Stimulated activated CD8-positive, alpha-beta memory T cell treated with anti-CD3 and anti-CD28 coated beads, Interleukin-7, amount 100 ng/mL, for 1 hour (primary cell): ENCODE measurements around the gene SHB.
"Not testable (repeated sequence)": the region's sequence is repeated elsewhere in the genome, so short reads cannot be mapped to it uniquely, and the experiment has no call there.

ENCODE experiments used
- DNase-seq, 2 donors: peaks; one replicate each; pipeline ENCODE4 v3.0.0-alpha.2; 2020; ENCODE audit warnings: low read depth in 2 of 2

The SHB gene

GRCh38 chr9:37969558-37970300, 99.3 kb downstream of the SHB start:
- DNase-seq = no peak

GRCh38 chr9:37969130-37969529, 99.9 kb downstream of the SHB start:
- no peak for DNase-seq

- no peak for DNase-seq
Observed at GRCh38 chr9:37968228-37968701, 100.8 kb downstream of the SHB start.

- DNase-seq = no peak
Observed at GRCh38 chr9:37967761-37968080, 101.3 kb downstream of the SHB start.

GRCh38 chr9:37967014-37967760, 101.8 kb downstream of the SHB start:
- no peak for DNase-seq

- no peak for DNase-seq
Observed at GRCh38 chr9:37966412-37967013, 102.5 kb downstream of the SHB start.

GRCh38 chr9:37965676-37966345, 103.2 kb downstream of the SHB start:
- not testable (repeated sequence) for DNase-seq

GRCh38 chr9:37965116-37965515, 103.9 kb downstream of the SHB start:
- no peak for DNase-seq

- no peak for DNase-seq
Observed at GRCh38 chr9:37964740-37965081, 104.3 kb downstream of the SHB start.

GRCh38 chr9:37963936-37964739, 104.9 kb downstream of the SHB start:
- DNase-seq = no peak

- DNase-seq = no peak
Observed at GRCh38 chr9:37961351-37961750, 107.7 kb downstream of the SHB start.

- DNase-seq = no peak
Observed at GRCh38 chr9:37960631-37961030, 108.4 kb downstream of the SHB start.

GRCh38 chr9:37959976-37960375, 109.1 kb downstream of the SHB start:
- DNase-seq = no peak

GRCh38 chr9:37958154-37958553, 110.9 kb downstream of the SHB start:
- no peak for DNase-seq

GRCh38 chr9:37957664-37957953, 111.4 kb downstream of the SHB start:
- no peak for DNase-seq

- no peak for DNase-seq
Observed at GRCh38 chr9:37956904-37957663, 111.9 kb downstream of the SHB start.

- no peak for DNase-seq
Observed at GRCh38 chr9:37956423-37956820, 112.6 kb downstream of the SHB start.

- DNase-seq = no peak
Observed at GRCh38 chr9:37955781-37956422, 113.1 kb downstream of the SHB start.

- no peak for DNase-seq
Observed at GRCh38 chr9:37954581-37954981, 114.4 kb downstream of the SHB start.

GRCh38 chr9:37953775-37954437, 115.1 kb downstream of the SHB start:
- no peak for DNase-seq
